Transverse colon (tissue), 4 donors: Measurements from ENCODE around the gene RHOH. TPM values are rescaled to one million over a fixed set of nuclear protein-coding genes. Genes with fewer than 3 reads are reported as not detected.

Experiments used
- DNase-seq: peaks from one replicate; pipeline ENCODE4 v3.0.0-alpha.2; 2019
- H3K27ac ChIP-seq, 4 donors: fragments of 200-600 bp; sonication (generic); 2 replicates each; pipeline ENCODE4 v1.5.1; 2016 to 2018; ENCODE audit warnings: inconsistent platforms in 4 of 4
- H3K27me3 ChIP-seq: fragments of 200-600 bp; sonication (generic); 2 replicates; pipeline ENCODE4 v1.5.1; 2017; ENCODE audit warnings: inconsistent platforms
- H3K36me3 ChIP-seq, 4 donors: fragments of 200-600 bp; sonication (generic); 2 replicates each; pipeline ENCODE4 v1.5.1; 2017 to 2019; ENCODE audit warnings: inconsistent platforms in 4 of 4
- H3K4me1 ChIP-seq, 4 donors: fragments of 200-600 bp; sonication (generic); 2 replicates each; pipeline ENCODE4 v1.5.1; 2017 to 2020; ENCODE audit warnings: inconsistent platforms in 4 of 4
- H3K4me3 ChIP-seq, 4 donors: fragments of 200-600 bp; sonication (generic); 1 replicate in 1 of 4; 2 replicates in 3 of 4; pipeline versions ENCODE4 v1.5.1 to v1.6.1; 2017 to 2019; ENCODE audit warnings: inconsistent platforms in 4 of 4
- H3K9me3 ChIP-seq, 2 donors: fragments of 200-600 bp; sonication (generic); 2 replicates each; pipeline ENCODE4 v1.5.1; 2017 to 2019; ENCODE audit warnings: inconsistent platforms in 2 of 2
- CTCF ChIP-seq, 5 experiments: fragments of 200-600 bp in 3 of 5; fragments of 450-650 bp in 2 of 5; sonication (generic) in 3 of 5; IDR thresholded peaks; 1 replicate in 2 of 5; 2 replicates in 3 of 5; pipeline ENCODE4 v1.5.1; 2016 to 2017; ENCODE audit warnings: antibody characterized with exemption in 5 of 5, inconsistent platforms in 3 of 5, mild to moderate bottlenecking in 2 of 5, moderate library complexity in 1 of 5
- EP300 ChIP-seq: sonication (generic); formaldehyde crosslinking; IDR thresholded peaks from one replicate; pipeline ENCODE4 v1.6.1; 2017; ENCODE audit warnings: antibody characterized with exemption, low read depth
- POLR2A ChIP-seq: fragments of 450-650 bp; IDR thresholded peaks from one replicate; pipeline ENCODE4 v1.6.1; 2016; ENCODE audit warnings: antibody characterized with exemption, mild to moderate bottlenecking, moderate library complexity
- POLR2AphosphoS5 ChIP-seq, 3 donors: sonication (generic); formaldehyde crosslinking; IDR thresholded peaks; one replicate each; pipeline ENCODE4 v1.6.1; 2016; ENCODE audit warnings: antibody characterized with exemption in 3 of 3
- WGBS, 2 donors: methylation state at CpG; one replicate each; pipeline ENCODE4 v1.1.5; 2018; ENCODE audit warnings: low coverage in 1 of 2; 5-methylcytosine and 5-hydroxymethylcytosine counted together
- in situ Hi-C, 4 donors: fragments of 200-750 bp; cut with MboI; loops; one replicate each; pipeline versions ENCODE4 v1.15.0 to v1.15.1; 2017; ENCODE audit warnings: low sequenced_read_pairs in 3 of 4, low pct_ligation_motif_present in 1 of 4, low pct_unique_long_range_greater_than_20kb in 1 of 4
- intact Hi-C: fragments of 100-400 bp; cut with DNase I; formaldehyde crosslinking; loops from one replicate; pipeline ENCODE4 v1.15.1; 2023; ENCODE audit warnings: low total_unique reads
- total RNA-seq, 4 donors: library from RNA; depleted of rRNA; stranded (reverse); fragments of >200 nt; gene quantifications; one replicate each; pipeline ENCODE4 v1.1.0, GENCODE V29; 2016

RHOH gene
- total RNA-seq, 4 donors from 2014 or later: 4.1 to 10.3 (median 4.1) TPM; not detected in 1

- Histone ChIP-seq H3K9me3 (no peaks in the 10 kb centered on the region), H3K27me3 (no peaks in the 10 kb centered on the region), H3K4me1 (no peaks in the 10 kb centered on the region), H3K36me3 (no peaks in the 10 kb centered on the region), H3K4me3 (no peak overlapping the region), H3K27ac (no peak overlapping the region)
- no peak for DNase-seq
- in situ Hi-C loops: no loop called here
- no peak for TF ChIP-seq CTCF (IDR thresholded peaks at IDR 0.05)
- TF ChIP-seq POLR2A: no peak
- TF ChIP-seq POLR2AphosphoS5 (IDR thresholded peaks at IDR 0.05): no peak
- TF ChIP-seq EP300: no peak
- intact Hi-C loops: no loop called here
- 62 to 80% methylated on average over 5 of the region's 5 CpGs for WGBS, 2 donors
These were observed 27.6 kb downstream of the RHOH start for GRCh38 chr4:40224432-40224831.

- Histone ChIP-seq H3K9me3 (no peaks in the 10 kb centered on the region), H3K4me3 (no peak overlapping the region), H3K27me3 (no peaks in the 10 kb centered on the region), H3K36me3 (no peaks in the 10 kb centered on the region), H3K4me1 (no peaks in the 10 kb centered on the region), H3K27ac (no peak overlapping the region)
- in situ Hi-C loops: no loop called here
- 89 to 91% methylated on average over 5 of the region's 5 CpGs for WGBS, 2 donors
- intact Hi-C loops: no loop called here
- DNase-seq: no peak
- no peak for TF ChIP-seq CTCF (IDR thresholded peaks at IDR 0.05)
- no peak for TF ChIP-seq EP300
- no peak for TF ChIP-seq POLR2AphosphoS5 (IDR thresholded peaks at IDR 0.05)
- no peak for TF ChIP-seq POLR2A
These were observed 28.7 kb downstream of the RHOH start for GRCh38 chr4:40225497-40225896.

- intact Hi-C loops (no loop called here), in situ Hi-C loops (no loop called here)
- H3K27me3 ChIP-seq: no peaks in the 10 kb centered on the region
- H3K27ac ChIP-seq: peak overlapping the region in 1 of 4 donors; percentile 3
- no peak for DNase-seq
- no peaks in the 10 kb centered on the region for H3K4me1 ChIP-seq
- no peaks in the 10 kb centered on the region for H3K36me3 ChIP-seq
- H3K4me3 ChIP-seq: no peak overlapping the region
- TF ChIP-seq POLR2AphosphoS5 (IDR thresholded peaks at IDR 0.05) (no peak), CTCF (IDR thresholded peaks at IDR 0.05) (no peak), EP300 (no peak), POLR2A (no peak)
- whole genome bisulfite sequencing, 2 donors: 14 to 52% methylated on average over 1 to 2 of the region's 2 CpGs
- no peaks in the 10 kb centered on the region for H3K9me3 ChIP-seq
These were observed 30.5 kb downstream of the RHOH start for GRCh38 chr4:40227284-40227683.

- DNase-seq: no peak
- Histone ChIP-seq H3K4me1 (no peaks in the 10 kb centered on the region), H3K36me3 (no peaks in the 10 kb centered on the region), H3K4me3 (no peak overlapping the region), H3K9me3 (no peaks in the 10 kb centered on the region), H3K27ac (no peak overlapping the region), H3K27me3 (no peaks in the 10 kb centered on the region)
- TF ChIP-seq POLR2AphosphoS5 (IDR thresholded peaks at IDR 0.05) (no peak), POLR2A (no peak), EP300 (no peak), CTCF (IDR thresholded peaks at IDR 0.05) (peak; percentile 11 to 29 (median 21))
- WGBS, 2 donors: 82 to 84% methylated on average over 8 to 10 of the region's 10 CpGs
- intact Hi-C loops: no loop called here
- in situ Hi-C loops: no loop called here
These were observed 31.9 kb downstream of the RHOH start for GRCh38 chr4:40228497-40229365.
